ENCODE results near the gene CST9.

Gene CST9

GRCh38 chr20:23574977-23575376 is 30.7 kb downstream of the CST9 start:
- no peak for DNase-seq (ENCODE audit: low read depth)

GRCh38 chr20:23570178-23570760 is 35.4 kb downstream of the CST9 start:
- DNase-seq (ENCODE audit: low read depth): no peak
- H3K4me3 ChIP-seq (ENCODE audit: low read depth, low read length): no peak overlapping the region
- no peak for TF ChIP-seq CTCF (conservative IDR thresholded peaks at IDR 0.05; ENCODE audit: low read depth, low read length)

More at GRCh38 chr20:23574977-23575376, 30.7 kb downstream of the CST9 start:
- TF ChIP-seq CTCF (conservative IDR thresholded peaks at IDR 0.05; ENCODE audit: low read depth, low read length): no peak
- no peak overlapping the region for H3K4me3 ChIP-seq (ENCODE audit: low read depth, low read length)

GRCh38 chr20:23569570-23569969 is 36.1 kb downstream of the CST9 start:
- no peak for DNase-seq (ENCODE audit: low read depth)
- H3K4me3 ChIP-seq (ENCODE audit: low read depth, low read length): no peak overlapping the region
- TF ChIP-seq CTCF (conservative IDR thresholded peaks at IDR 0.05; ENCODE audit: low read depth, low read length): no peak

GRCh38 chr20:23568971-23569330 is 36.8 kb downstream of the CST9 start:
- no peak for TF ChIP-seq CTCF (conservative IDR thresholded peaks at IDR 0.05; ENCODE audit: low read depth, low read length)
- DNase-seq (ENCODE audit: low read depth): no peak
- H3K4me3 ChIP-seq (ENCODE audit: low read depth, low read length): no peak overlapping the region

- no peak for TF ChIP-seq CTCF (conservative IDR thresholded peaks at IDR 0.05; ENCODE audit: low read depth, low read length)
- H3K4me3 ChIP-seq (ENCODE audit: low read depth, low read length): no peak within 1 kb of the TSS
- DNase-seq (ENCODE audit: low read depth): no peak
These were observed 37.3 kb downstream of the CST9 start, which contains the start of gene CST9L for GRCh38 chr20:23568320-23568970. CST9L (minus strand) TSS chr20:23568484; CDS start chr20:23568450, 34 bp downstream.

- no peak for TF ChIP-seq CTCF (conservative IDR thresholded peaks at IDR 0.05; ENCODE audit: low read depth, low read length)
- H3K4me3 ChIP-seq (ENCODE audit: low read depth, low read length): no peak overlapping the region
- no peak for DNase-seq (ENCODE audit: low read depth)
These were observed 39.4 kb downstream of the CST9 start for GRCh38 chr20:23566199-23566932.

All from choroid plexus epithelial cell (primary cell).